Measurements from ENCODE around the gene EIF5AL1.
"Not testable (repeated sequence)": the region's sequence is repeated elsewhere in the genome, so short reads cannot be mapped to it uniquely, and the experiment has no call there.

Gene EIF5AL1

DNA sequence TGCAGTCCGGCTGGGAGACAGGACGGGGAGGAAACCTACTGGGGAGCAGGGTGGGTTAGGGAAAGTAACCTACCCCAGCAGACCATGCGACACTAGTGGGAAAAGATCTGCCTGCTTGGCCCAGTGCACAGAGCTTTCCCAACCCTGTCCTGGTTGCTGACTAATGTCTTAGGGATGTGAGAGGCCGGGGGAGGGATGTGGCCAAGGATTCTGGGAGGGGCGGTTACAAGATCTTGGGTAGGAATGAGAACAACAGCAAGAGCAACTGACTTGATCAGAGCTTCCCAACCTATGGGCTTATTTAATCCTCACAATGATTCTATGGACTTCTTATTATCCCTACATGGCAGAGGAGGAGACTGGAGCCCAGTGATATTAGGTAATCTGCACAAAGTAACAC lies 24.0 kb upstream of the EIF5AL1 start:
- DNase-seq: no peak

DNA sequence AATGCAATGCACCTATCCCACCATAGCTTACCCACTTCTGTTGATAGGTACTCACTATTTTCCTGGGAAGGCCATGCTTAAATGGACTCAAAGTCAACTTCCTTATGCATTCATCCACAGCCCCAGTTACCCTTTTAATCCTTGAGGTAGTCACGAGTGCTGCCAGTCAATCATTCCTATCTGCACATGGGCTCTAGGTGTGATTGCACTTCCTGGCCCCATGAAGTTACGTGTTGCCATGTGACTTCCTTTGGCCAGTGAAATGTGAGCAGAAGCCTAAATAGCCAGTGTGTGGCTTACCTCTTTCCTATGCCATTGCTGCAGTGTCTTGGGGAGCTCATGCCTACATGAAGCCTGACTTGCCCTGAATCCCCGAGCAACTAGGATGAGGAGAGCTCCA lies 23.5 kb upstream of the EIF5AL1 start:
- DNase-seq: no peak

GRCh38 chr10:79490400-79491142 lies 21.8 kb upstream of the EIF5AL1 start:
- DNase-seq: no peak

GRCh38 chr10:79491143-79491835 lies 21.0 kb upstream of the EIF5AL1 start:
- DNase-seq: no peak

- DNase-seq: no peak
Measured at GRCh38 chr10:79492256-79492655, 20.1 kb upstream of the EIF5AL1 start.

DNA sequence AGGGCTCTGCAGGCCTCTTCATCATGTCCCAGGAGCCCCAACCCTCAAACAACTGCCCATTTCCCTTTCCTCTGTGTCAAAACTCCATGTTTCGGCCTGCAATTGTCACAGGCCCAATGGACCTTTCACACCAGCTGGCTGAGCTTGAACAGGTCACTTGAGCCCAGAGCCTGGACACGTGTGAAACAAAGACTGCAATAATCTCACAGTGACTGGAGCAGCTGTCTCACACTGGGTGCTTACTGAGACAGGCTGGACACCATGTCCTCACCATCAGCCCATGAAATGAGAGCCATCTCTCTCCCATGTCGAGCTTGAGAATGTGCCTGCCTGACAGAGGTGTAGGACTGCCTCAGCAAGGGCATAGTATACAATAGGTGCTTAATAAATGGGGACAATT lies 19.5 kb upstream of the EIF5AL1 start:
- no peak for DNase-seq

DNA sequence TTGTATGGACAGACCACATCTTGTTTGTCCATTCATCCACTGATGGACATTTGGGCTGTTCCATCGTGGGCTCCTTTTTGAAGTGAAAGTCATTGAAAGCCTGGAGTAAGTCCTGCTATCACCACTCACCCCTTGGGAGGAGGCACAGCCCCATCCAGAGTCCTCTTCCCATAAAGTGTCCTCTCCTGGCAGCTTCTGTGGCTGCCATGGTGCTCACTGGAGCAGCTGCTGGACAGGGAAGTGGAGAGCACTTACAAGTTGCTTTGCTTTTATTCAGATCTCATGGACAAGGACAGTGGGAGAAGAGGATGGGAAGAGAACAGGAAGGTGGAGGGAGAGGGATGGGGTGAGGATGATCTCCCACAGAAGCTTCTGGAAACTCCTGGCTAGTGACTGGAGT lies 18.5 kb upstream of the EIF5AL1 start:
- no peak for DNase-seq

DNA sequence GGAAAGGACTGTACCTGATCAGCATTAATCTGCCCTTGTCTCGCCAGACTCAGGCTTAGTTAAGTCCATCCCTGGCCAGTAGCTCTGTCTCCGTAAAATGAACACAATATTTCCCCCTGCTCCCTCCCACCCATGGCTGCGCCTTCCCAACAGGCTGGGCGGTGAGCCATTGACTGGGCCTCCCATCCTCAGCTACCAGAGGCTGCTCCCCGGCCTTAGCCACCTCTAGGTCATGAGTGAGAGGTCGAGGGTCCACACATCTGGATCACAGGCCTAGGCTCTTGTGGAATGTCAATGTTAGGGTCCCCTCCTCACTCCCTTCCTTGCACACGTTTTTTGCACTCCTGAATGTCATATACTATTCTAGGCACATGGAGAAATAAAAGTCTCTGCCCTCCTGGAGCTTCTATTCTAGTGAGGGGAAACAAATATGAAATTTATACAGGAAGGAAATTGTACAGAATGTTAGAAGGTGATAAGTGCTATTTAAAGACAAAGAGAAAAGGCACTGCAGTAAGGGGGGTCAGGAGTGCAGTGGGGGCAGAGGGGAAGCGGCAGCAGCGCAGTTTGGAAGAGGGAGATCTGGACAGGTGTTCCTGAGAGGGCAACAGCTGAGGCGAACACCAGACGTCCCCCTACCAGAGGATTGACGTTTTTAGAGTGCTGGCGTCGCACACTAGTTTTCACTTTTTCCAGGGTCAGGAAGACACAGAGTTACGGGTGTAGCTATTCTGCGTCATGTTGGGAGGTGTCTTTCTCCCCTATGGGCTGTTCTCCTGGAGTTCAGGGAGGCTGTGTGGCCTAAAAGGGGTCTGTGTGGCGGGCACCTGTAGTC lies 17.2 kb upstream of the EIF5AL1 start:
- no peak for DNase-seq

DNA sequence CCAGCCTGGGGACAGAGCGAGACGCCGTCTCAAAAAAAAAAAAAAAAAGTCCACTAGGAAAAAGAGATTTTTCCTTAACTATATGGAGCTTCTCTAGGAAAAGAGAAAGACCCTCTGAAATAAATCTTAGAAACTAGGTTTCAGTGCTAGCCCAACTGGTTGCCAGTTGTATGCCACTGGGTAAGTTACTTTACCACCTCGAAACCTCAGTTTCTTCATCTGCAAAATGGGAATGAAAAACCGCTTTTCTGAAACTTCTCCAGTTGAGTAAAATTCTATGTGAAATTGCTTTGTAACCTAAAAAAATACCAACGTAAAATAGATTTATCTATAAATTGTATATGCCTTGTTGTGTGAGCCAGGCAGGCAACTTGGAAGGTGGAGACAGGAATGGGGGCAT lies 16.5 kb upstream of the EIF5AL1 start:
- DNase-seq: no peak

- DNase-seq: no peak
Measured at GRCh38 chr10:79496896-79497295, 15.4 kb upstream of the EIF5AL1 start.

DNA sequence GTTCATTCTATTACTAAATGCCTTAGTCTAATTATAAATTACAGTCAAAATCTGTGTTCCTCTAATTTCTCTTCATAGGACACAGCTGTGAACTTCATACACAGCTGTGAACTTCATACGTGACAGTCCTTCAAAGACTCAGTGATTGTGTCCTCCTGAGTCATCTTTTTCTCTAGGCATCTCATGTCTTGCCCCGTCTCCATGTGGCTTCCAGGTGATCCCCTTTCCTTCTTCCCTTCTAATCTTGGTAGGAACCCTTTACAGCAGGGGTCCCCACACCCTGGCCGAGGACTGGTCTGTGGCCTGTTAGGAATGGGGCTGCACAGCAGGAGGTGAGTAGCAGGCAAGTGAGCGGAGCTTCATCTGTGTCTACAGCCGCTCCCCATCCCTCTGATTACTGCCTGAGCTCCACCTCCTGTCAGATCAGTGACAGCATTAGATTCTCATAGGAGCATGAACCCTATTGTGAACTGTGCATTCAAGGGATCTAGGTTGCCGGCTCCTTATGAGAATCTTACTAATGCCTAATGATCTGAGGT lies 14.0 kb upstream of the EIF5AL1 start:
- no peak for DNase-seq

- no peak for DNase-seq
Measured at GRCh38 chr10:79502561-79503309, 9.6 kb upstream of the EIF5AL1 start.

GRCh38 chr10:79503787-79504186 lies 8.5 kb upstream of the EIF5AL1 start:
- not testable (repeated sequence) for DNase-seq

- DNase-seq: not testable (repeated sequence)
Measured at GRCh38 chr10:79504483-79504882, 7.8 kb upstream of the EIF5AL1 start.

- DNase-seq: not testable (repeated sequence)
Measured at GRCh38 chr10:79505328-79505727, 7.0 kb upstream of the EIF5AL1 start.

- DNase-seq: no peak
Measured at GRCh38 chr10:79505829-79506228, 6.5 kb upstream of the EIF5AL1 start.

GRCh38 chr10:79507440-79508167 lies 4.7 kb upstream of the EIF5AL1 start:
- DNase-seq: no peak

DNA sequence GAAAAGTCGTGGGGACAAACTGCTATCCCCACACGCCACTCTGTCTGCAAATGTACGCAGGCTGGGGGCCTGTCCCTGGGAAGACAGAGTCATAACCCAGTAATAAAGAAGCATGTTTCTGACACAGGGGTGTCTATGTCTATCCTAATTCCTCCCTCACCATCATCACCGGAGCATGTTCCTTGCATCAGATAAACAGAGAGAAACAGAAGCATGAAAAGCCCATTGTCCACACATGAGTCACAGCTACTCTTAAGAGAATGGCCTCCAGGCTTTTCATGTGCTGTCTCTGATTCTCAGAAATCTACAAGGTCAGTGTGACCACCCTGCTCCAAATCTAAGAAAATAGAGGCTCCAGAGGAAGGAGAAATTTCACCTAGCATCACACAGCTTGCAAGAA lies 4.1 kb upstream of the EIF5AL1 start:
- not testable (repeated sequence) for DNase-seq

GRCh38 chr10:79509306-79509933 lies 2.9 kb upstream of the EIF5AL1 start:
- not testable (repeated sequence) for DNase-seq

DNA sequence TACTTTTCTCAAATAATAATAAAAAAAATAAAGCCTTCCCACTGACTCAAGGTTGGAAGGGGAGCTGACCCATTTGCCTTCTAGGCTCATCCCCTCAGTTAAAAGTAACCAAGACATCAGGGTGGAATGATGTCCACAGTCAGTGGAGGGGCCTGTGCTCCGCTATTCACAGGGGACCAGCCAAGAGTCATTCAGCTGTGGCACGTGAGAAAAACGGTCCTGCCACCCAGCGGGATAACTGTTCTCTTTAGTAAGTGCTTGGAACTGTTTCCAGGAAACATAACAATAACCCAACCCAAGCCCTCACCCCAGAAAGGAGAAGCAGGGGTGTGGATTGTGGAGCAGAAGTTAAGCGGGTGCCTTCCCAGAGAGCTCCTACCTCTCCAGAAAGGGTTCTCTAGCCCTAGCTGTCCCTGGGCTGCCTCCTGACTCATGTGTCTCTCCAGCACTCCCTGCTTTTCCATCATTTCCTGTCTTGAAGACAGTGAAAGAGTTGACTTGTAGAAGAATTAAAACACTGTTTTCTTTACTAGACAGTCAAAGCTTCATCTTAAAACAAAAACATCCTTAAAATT lies 2.3 kb upstream of the EIF5AL1 start:
- DNase-seq: not testable (repeated sequence)

All from CD4-positive, alpha-beta T cell treated with Interleukin-17A for 4 hours (primary cell).